Measurements from ENCODE around the gene EXOSC7. TPM values are rescaled to one million over a fixed set of nuclear protein-coding genes. Genes with fewer than 3 reads are reported as not detected.
"Not testable (repeated sequence)": the region's sequence is repeated elsewhere in the genome, so short reads cannot be mapped to it uniquely, and the experiment has no call there.

The EXOSC7 gene
- polyA plus RNA-seq, 1 donor from 2014 or later, result 87.5 TPM

- H3K9me2 ChIP-seq (ENCODE audit: insufficient read depth, low read length), result no peaks in the 10 kb centered on the region
- no peaks in the 10 kb centered on the region for H3K9me3 ChIP-seq (ENCODE audit: low read length)
- H3K27ac ChIP-seq (ENCODE audit: low read length), result no peak overlapping the region
- no peak overlapping the region for H2AFZ ChIP-seq (ENCODE audit: low read depth, low read length)
- no peaks in the 10 kb centered on the region for H3K36me3 ChIP-seq (ENCODE audit: insufficient read depth, low read length)
- H3K27me3 ChIP-seq (ENCODE audit: insufficient read depth, low read depth, low read length), result no peaks in the 10 kb centered on the region
- no peaks in the 10 kb centered on the region for H3K79me2 ChIP-seq (replicated peaks; ENCODE audit: insufficient read depth, low read length)
- TF ChIP-seq MXI1 (conservative IDR thresholded peaks at IDR 0.05; ENCODE audit: poor library complexity, severe bottlenecking), result no peak
- TF ChIP-seq, protein P1, sequence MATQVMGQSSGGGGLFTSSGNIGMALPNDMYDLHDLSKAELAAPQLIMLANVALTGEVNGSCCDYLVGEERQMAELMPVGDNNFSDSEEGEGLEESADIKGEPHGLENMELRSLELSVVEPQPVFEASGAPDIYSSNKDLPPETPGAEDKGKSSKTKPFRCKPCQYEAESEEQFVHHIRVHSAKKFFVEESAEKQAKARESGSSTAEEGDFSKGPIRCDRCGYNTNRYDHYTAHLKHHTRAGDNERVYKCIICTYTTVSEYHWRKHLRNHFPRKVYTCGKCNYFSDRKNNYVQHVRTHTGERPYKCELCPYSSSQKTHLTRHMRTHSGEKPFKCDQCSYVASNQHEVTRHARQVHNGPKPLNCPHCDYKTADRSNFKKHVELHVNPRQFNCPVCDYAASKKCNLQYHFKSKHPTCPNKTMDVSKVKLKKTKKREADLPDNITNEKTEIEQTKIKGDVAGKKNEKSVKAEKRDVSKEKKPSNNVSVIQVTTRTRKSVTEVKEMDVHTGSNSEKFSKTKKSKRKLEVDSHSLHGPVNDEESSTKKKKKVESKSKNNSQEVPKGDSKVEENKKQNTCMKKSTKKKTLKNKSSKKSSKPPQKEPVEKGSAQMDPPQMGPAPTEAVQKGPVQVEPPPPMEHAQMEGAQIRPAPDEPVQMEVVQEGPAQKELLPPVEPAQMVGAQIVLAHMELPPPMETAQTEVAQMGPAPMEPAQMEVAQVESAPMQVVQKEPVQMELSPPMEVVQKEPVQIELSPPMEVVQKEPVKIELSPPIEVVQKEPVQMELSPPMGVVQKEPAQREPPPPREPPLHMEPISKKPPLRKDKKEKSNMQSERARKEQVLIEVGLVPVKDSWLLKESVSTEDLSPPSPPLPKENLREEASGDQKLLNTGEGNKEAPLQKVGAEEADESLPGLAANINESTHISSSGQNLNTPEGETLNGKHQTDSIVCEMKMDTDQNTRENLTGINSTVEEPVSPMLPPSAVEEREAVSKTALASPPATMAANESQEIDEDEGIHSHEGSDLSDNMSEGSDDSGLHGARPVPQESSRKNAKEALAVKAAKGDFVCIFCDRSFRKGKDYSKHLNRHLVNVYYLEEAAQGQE (IDR thresholded peaks at IDR 0.05; ENCODE audit: borderline replicate concordance), result no peak
- TF ChIP-seq, protein P2, sequence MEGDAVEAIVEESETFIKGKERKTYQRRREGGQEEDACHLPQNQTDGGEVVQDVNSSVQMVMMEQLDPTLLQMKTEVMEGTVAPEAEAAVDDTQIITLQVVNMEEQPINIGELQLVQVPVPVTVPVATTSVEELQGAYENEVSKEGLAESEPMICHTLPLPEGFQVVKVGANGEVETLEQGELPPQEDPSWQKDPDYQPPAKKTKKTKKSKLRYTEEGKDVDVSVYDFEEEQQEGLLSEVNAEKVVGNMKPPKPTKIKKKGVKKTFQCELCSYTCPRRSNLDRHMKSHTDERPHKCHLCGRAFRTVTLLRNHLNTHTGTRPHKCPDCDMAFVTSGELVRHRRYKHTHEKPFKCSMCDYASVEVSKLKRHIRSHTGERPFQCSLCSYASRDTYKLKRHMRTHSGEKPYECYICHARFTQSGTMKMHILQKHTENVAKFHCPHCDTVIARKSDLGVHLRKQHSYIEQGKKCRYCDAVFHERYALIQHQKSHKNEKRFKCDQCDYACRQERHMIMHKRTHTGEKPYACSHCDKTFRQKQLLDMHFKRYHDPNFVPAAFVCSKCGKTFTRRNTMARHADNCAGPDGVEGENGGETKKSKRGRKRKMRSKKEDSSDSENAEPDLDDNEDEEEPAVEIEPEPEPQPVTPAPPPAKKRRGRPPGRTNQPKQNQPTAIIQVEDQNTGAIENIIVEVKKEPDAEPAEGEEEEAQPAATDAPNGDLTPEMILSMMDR (IDR thresholded peaks at IDR 0.05; ENCODE audit: poor library complexity, severe bottlenecking), result no peak
- no peak for TF ChIP-seq RAD21 (conservative IDR thresholded peaks at IDR 0.05)
- TF ChIP-seq TAF1 (IDR thresholded peaks at IDR 0.05; ENCODE audit: low read depth), result no peak
- TF ChIP-seq SMC3 (conservative IDR thresholded peaks at IDR 0.05; ENCODE audit: poor library complexity), result no peak
- TF ChIP-seq POLR2AphosphoS5 (IDR thresholded peaks at IDR 0.05), result no peak
- no peak for TF ChIP-seq EP300 (conservative IDR thresholded peaks at IDR 0.05; ENCODE audit: poor library complexity, severe bottlenecking)
- no peak for TF ChIP-seq EZH2 (IDR thresholded peaks at IDR 0.05; ENCODE audit: borderline replicate concordance, insufficient read depth, low read length, poor library complexity, severe bottlenecking)
- no peaks in the 10 kb centered on the region for H3F3A ChIP-seq (ENCODE audit: insufficient read depth, low read length, poor library complexity, severe bottlenecking)
- H3K4me3 ChIP-seq (ENCODE audit: low read length), result no peak overlapping the region
- no peak overlapping the region for H3K9ac ChIP-seq (ENCODE audit: low read length)
- no peaks in the 10 kb centered on the region for H4K20me1 ChIP-seq (ENCODE audit: insufficient read depth)
- H3K4me2 ChIP-seq (ENCODE audit: low read length), result no peak overlapping the region
Measured at GRCh38 chr3:45051685-45052084, 75.6 kb downstream of the EXOSC7 start.

DNA sequence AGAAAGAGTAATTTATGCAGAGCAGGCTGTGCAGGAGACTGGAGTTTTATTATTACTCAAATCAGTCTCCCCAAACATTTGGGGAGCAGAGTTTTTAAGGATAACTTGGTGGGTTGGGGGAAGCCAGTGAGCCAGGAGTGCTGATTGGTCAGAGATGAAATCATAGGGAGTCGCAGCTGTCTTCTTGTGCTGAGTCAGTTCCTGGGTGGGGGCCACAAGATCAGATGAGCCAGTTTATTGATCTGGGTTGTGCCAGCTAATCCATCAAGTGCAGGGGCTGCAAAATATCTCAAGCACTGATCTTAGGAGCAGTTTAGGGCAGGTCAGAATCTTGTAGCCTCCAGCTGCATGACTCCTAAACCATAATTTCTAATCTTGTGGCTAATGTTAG is 77.8 kb downstream of the EXOSC7 start:
- H3K4me3 ChIP-seq (ENCODE audit: low read length); H4K20me1 ChIP-seq (ENCODE audit: insufficient read depth); H3K27ac ChIP-seq (ENCODE audit: low read length); H3K9ac ChIP-seq (ENCODE audit: low read length); H3K79me2 ChIP-seq (replicated peaks; ENCODE audit: insufficient read depth, low read length); H3K9me3 ChIP-seq (ENCODE audit: low read length); H2AFZ ChIP-seq (ENCODE audit: low read depth, low read length); H3K36me3 ChIP-seq (ENCODE audit: insufficient read depth, low read length); H3F3A ChIP-seq (ENCODE audit: insufficient read depth, low read length, poor library complexity, severe bottlenecking); H3K4me2 ChIP-seq (ENCODE audit: low read length); H3K27me3 ChIP-seq (ENCODE audit: insufficient read depth, low read depth, low read length); H3K9me2 ChIP-seq (ENCODE audit: insufficient read depth, low read length): not testable (repeated sequence)
